NT2/D1 (cell line): ENCODE measurements around the gene WNT8B.

ENCODE experiments used
- SUZ12 ChIP-seq: IDR thresholded peaks from 2 replicates; pipeline ENCODE4 v1.6.1; 2011; ENCODE audit not compliant: insufficient read length, insufficient read depth; ENCODE audit errors: extremely low read depth
- YY1 ChIP-seq: IDR thresholded peaks from 2 replicates; pipeline ENCODE4 v1.6.1; 2011; ENCODE audit not compliant: insufficient read length, insufficient read depth
- ZNF274 ChIP-seq: IDR thresholded peaks from 2 replicates; pipeline ENCODE4 v1.6.1; 2011; ENCODE audit warnings: mild to moderate bottlenecking, low read depth, low read length

GRCh38 chr10:100531761-100532160 is 69.0 kb downstream of the WNT8B start:
- TF ChIP-seq SUZ12 (no peak), YY1 (no peak), ZNF274 (no peak)
